ENCODE measurements around the gene RPS14. TPM values are rescaled to one million over a fixed set of nuclear protein-coding genes. Genes with fewer than 3 reads are reported as not detected.

Gene RPS14
- total and polyA plus RNA-seq, 12 donors: 984 to 4,233 (median 1,252) TPM

GRCh38 chr5:150400316-150401075 lies 49.0 kb downstream of the RPS14 start:
- peaks cover 0 to 29% (median 4%) of the 10 kb centered on the region in 9 donors for H3K4me1 ChIP-seq
- no peaks in the 10 kb centered on the region for H3K27me3 ChIP-seq
- H3K9me3 ChIP-seq: no peaks in the 10 kb centered on the region
- no peak overlapping the region for H3K4me3 ChIP-seq
- H3K27ac ChIP-seq: no peak overlapping the region
- TF ChIP-seq CTCF (IDR thresholded peaks at IDR 0.05): no peak
- H3K36me3 ChIP-seq: peaks cover 0 to 100% (median 40%) of the 10 kb centered on the region in 9 donors
- ATAC-seq (peak in 2 of 8 donors; percentile 8 to 20), DNase-seq (no peak)
- intact Hi-C loops (cut with DNase I): loop anchor here in 1 of 10 donors (5.0 kb wide), 1 partner anchor 37 kb away; no protein-coding TSS in a partner anchor
- 86 to 90% methylated on average over 12 of the region's 12 CpGs for WGBS, 2 donors

GRCh38 chr5:150399524-150400211 lies 49.9 kb downstream of the RPS14 start:
- TF ChIP-seq CTCF (IDR thresholded peaks at IDR 0.05): no peak
- Histone ChIP-seq H3K4me3 (no peak overlapping the region), H3K4me1 (peaks cover 0 to 22% (median 4%) of the 10 kb centered on the region in 9 donors), H3K27me3 (no peaks in the 10 kb centered on the region), H3K27ac (no peak overlapping the region), H3K9me3 (no peaks in the 10 kb centered on the region), H3K36me3 (peaks cover 0 to 100% (median 47%) of the 10 kb centered on the region in 9 donors)
- WGBS, 2 donors: 78 to 83% methylated on average over 11 of the region's 11 CpGs
- intact Hi-C loops (cut with DNase I): loop anchor here in 7 of 10 donors (5.0 kb wide), 2 partner anchors 33 to 38 kb away; no protein-coding TSS in a partner anchor
- ATAC-seq (peak in 1 of 8 donors; percentile 10), DNase-seq (no peak)

DNA sequence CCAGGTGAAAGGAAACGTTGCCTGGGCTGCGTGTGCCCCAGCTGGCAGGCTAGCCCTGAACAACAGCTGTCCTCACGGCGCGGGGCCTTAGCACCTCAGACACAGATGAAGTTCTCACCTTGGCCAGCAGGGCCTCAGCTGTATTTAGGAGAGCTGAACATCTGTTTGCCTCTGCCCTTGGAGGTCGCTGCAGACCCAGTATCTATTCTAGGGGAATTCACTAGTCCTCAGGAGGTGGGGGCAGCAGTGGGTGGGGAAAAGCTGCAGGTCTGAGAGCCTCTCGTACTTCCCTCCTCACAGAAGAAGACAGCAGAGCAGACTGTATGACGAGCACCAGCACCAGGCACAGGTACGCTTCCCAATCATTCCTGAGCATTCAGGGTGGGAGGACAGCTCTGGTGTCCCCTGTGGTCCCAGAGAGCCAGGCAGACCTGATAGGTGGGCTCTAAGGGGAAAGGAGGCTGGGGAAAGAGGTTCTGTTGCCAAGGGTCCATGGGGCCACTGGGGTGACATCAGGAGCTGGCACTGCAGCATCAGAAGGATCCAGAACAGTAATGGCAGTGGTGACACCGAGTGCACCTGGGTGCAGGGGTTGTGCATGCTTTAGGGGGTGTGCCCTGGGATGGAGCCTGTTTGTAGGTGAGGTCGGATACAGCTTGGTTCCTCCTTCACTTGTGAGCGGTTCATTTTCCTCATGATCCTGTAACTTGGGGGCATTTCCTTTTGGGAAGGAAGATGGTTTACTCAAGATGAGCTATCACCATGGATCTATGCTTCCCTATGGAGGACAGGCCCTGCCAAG lies 50.6 kb downstream of the RPS14 start:
- Histone ChIP-seq H3K27ac (no peak overlapping the region), H3K27me3 (no peaks in the 10 kb centered on the region), H3K36me3 (peaks cover 0 to 100% (median 49%) of the 10 kb centered on the region in 9 donors), H3K4me3 (no peak overlapping the region), H3K4me1 (peaks cover 0 to 15% (median 2%) of the 10 kb centered on the region in 9 donors), H3K9me3 (no peaks in the 10 kb centered on the region)
- DNase-seq (no peak), ATAC-seq (peak in 1 of 8 donors; percentile 5)
- intact Hi-C loops (cut with DNase I): loop anchor here in 6 of 10 donors (1.0 to 5.0 kb wide), 3 partner anchors 25 to 38 kb away; no protein-coding TSS in a partner anchor
- TF ChIP-seq CTCF (IDR thresholded peaks at IDR 0.05): peak in 4 of 9 donors; percentile 6 to 39 (median 24)
- WGBS, 2 donors: 79 to 84% methylated on average over 12 of the region's 12 CpGs
